ENCODE data around the gene TSNAXIP1. TPM values are rescaled to one million over a fixed set of nuclear protein-coding genes. Genes with fewer than 3 reads are reported as not detected.
"Not testable (repeated sequence)": the region's sequence is repeated elsewhere in the genome, so short reads cannot be mapped to it uniquely, and the experiment has no call there.

The TSNAXIP1 gene
- total and polyA plus RNA-seq, 3 donors from 2014 or later: 31.3 to 93.7 (median 40.4) TPM

DNA sequence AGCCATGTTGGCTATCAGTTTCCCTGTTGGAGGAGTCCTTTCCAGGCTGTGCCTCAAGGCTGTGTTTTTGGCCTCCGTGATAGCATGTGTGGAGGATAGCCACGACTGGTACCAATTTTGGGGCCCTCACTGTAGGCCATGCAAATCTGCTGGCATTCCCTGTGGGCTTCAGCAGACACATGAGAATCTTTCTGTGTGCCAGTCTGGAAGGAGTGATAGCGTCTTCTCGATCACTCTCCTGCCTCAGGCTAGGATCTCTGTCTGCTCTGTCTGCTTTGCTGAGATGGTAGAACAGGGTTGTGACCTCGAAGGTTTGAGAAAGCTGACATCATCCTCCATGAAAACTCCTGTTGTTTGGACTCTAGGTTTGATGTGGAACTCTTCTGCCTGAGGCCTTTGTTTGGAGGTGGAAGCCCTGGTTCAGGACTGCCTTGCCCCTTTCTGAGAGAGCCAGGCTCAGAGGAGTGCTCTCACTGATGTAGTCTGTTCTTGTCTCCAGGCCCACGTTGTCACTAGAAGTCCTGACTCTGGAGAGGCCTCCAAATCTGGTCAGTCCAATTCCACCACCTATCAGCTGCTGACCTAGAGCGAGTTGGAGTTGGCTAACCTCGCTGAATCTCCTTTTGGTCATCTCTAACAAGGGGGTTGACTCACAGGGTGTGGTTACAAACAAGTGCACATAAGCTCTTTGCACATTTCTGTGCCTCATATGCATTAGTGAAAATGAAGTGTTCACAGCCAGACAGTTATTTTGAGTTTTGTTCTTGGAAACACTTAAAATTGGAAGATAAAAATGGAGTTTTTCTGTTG is 54.1 kb downstream of the TSNAXIP1 start:
- no peak overlapping the region for H3K4me3 ChIP-seq
- TF ChIP-seq, protein P1, sequence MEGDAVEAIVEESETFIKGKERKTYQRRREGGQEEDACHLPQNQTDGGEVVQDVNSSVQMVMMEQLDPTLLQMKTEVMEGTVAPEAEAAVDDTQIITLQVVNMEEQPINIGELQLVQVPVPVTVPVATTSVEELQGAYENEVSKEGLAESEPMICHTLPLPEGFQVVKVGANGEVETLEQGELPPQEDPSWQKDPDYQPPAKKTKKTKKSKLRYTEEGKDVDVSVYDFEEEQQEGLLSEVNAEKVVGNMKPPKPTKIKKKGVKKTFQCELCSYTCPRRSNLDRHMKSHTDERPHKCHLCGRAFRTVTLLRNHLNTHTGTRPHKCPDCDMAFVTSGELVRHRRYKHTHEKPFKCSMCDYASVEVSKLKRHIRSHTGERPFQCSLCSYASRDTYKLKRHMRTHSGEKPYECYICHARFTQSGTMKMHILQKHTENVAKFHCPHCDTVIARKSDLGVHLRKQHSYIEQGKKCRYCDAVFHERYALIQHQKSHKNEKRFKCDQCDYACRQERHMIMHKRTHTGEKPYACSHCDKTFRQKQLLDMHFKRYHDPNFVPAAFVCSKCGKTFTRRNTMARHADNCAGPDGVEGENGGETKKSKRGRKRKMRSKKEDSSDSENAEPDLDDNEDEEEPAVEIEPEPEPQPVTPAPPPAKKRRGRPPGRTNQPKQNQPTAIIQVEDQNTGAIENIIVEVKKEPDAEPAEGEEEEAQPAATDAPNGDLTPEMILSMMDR (IDR thresholded peaks at IDR 0.05): no peak
- no peak for TF ChIP-seq POLR2A (IDR thresholded peaks at IDR 0.05)
- H3K27ac ChIP-seq: no peak overlapping the region
- H3K27me3 ChIP-seq: no peaks in the 10 kb centered on the region
- intact Hi-C loops (cut with DNase I; ENCODE audit: low total_unique reads): no loop called here
- H3K4me1 ChIP-seq: peaks cover 47% of the 10 kb centered on the region
- no peaks in the 10 kb centered on the region for H3K9me3 ChIP-seq
- 80 to 81% methylated on average over 2 to 8 of the region's 8 CpGs for WGBS, 2 donors
- H3K36me3 ChIP-seq (ENCODE audit: low read depth, missing control alignments): no peaks in the 10 kb centered on the region
- no peak for DNase-seq

DNA sequence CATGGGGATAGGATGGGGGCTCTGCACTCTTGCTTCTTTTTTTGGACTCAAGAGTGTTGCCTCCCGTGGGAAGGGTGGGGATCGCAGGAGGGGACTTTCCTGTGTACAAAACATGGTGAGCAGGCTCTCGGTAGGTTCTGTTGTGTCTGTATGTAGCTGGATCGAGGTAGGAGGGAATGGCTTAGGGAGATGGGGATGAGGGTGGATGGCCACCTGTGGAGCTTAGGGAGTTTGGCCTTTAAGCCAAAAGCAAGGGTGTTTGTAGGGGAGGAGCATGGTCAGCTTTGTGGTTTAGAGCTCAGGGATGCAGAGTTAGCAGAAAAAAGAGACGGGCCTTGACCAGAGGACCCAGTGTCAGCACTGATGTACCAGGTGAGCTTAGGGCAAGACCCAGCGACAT is 55.2 kb downstream of the TSNAXIP1 start:
- Histone ChIP-seq H3K4me1 (peaks cover 41% of the 10 kb centered on the region), H3K27ac (peak overlapping the region in 1 of 2 donors; percentile 79)
- intact Hi-C loops (cut with DNase I; ENCODE audit: low total_unique reads): no loop called here

GRCh38 chr16:67862623-67863583 is 56.2 kb downstream of the TSNAXIP1 start:
- TF ChIP-seq POLR2A (IDR thresholded peaks at IDR 0.05): no peak
- TF ChIP-seq, protein P1 (IDR thresholded peaks at IDR 0.05): no peak
- peak overlapping the region; percentile 35 to 79 for H3K27ac ChIP-seq
- peak; percentile 74 for DNase-seq
- 50 to 61% methylated on average over 11 of the region's 11 CpGs for WGBS, 2 donors
- peaks cover 33% of the 10 kb centered on the region for H3K4me1 ChIP-seq
- H3K27me3 ChIP-seq: no peaks in the 10 kb centered on the region
- no peak overlapping the region for H3K4me3 ChIP-seq
- no peaks in the 10 kb centered on the region for H3K9me3 ChIP-seq
- intact Hi-C loops (cut with DNase I; ENCODE audit: low total_unique reads): no loop called here
- no peaks in the 10 kb centered on the region for H3K36me3 ChIP-seq (ENCODE audit: low read depth, missing control alignments)

More for the DNA sequence above, 55.2 kb downstream of the TSNAXIP1 start:
- 82 to 86% methylated on average over 6 of the region's 6 CpGs for WGBS, 2 donors
- no peaks in the 10 kb centered on the region for H3K9me3 ChIP-seq
- no peak for TF ChIP-seq POLR2A (IDR thresholded peaks at IDR 0.05)
- TF ChIP-seq, protein P1 (IDR thresholded peaks at IDR 0.05): no peak
- H3K27me3 ChIP-seq: no peaks in the 10 kb centered on the region
- no peak for DNase-seq
- H3K36me3 ChIP-seq (ENCODE audit: low read depth, missing control alignments): no peaks in the 10 kb centered on the region
- H3K4me3 ChIP-seq: no peak overlapping the region

DNA sequence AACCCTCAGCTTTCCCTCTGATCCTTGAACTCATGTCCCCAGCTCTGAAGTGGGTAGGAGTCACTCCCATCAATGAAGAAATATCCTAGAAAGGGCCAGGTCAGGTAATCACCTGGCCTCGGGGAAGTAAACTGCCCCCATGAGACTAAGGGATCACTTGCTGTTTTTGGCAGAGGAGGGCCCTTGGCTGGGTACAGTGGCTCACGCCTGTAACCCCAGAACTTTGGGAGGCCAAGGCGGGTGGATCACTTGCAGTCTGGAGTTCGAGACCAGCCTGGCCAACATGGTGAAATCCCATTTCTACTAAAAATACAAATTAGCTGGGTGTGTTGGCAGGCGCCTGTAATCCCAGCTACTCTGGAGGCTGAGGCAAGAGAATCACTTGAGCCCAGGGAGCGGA is 57.4 kb downstream of the TSNAXIP1 start:
- H3K9me3 ChIP-seq; H3K36me3 ChIP-seq (ENCODE audit: low read depth, missing control alignments); intact Hi-C loops (cut with DNase I; ENCODE audit: low total_unique reads); DNase-seq; H3K4me3 ChIP-seq; H3K27me3 ChIP-seq: not testable (repeated sequence)
- Histone ChIP-seq H3K27ac (peak overlapping the region; percentile 35 to 79), H3K4me1 (peaks cover 25% of the 10 kb centered on the region)
- 81 to 90% methylated on average over 6 of the region's 6 CpGs for WGBS, 2 donors

- intact Hi-C loops (cut with DNase I; ENCODE audit: low total_unique reads): no loop called here
- no peak for DNase-seq
- Histone ChIP-seq H3K4me3 (no peak overlapping the region), H3K27ac (no peak overlapping the region), H3K9me3 (no peaks in the 10 kb centered on the region), H3K36me3 (ENCODE audit: low read depth, missing control alignments) (no peaks in the 10 kb centered on the region), H3K27me3 (no peaks in the 10 kb centered on the region), H3K4me1 (peaks cover 25% of the 10 kb centered on the region)
- WGBS, 2 donors: 80 to 84% methylated on average over 2 of the region's 2 CpGs
- TF ChIP-seq POLR2A (IDR thresholded peaks at IDR 0.05): no peak
- TF ChIP-seq, protein P1 (IDR thresholded peaks at IDR 0.05): no peak
These were observed 57.9 kb downstream of the TSNAXIP1 start for GRCh38 chr16:67864594-67864993.
